ENCODE measurements around the gene GSTK1. TPM values are rescaled to one million over a fixed set of nuclear protein-coding genes. Genes with fewer than 3 reads are reported as not detected.

The GSTK1 gene
- total and polyA plus RNA-seq, 4 donors, result 98.9 to 253 (median 187) TPM

- WGBS, result 77% methylated on average over 6 of the region's 6 CpGs
- no peak for DNase-seq (ENCODE audit: low spot score)
- no peak overlapping the region for H3K4me3 ChIP-seq (ENCODE audit: low read depth in 1 of 3, low read length in 3 of 3)
Measured at GRCh38 chr7:143286522-143286890, 23.3 kb downstream of the GSTK1 start.

GRCh38 chr7:143287339-143287934, 24.2 kb downstream of the GSTK1 start:
- WGBS, result 85% methylated on average over 17 of the region's 17 CpGs
- Histone ChIP-seq H3K9me3 (ENCODE audit: control insufficient read depth in 4 of 4, low read length in 3 of 4) (no peaks in the 10 kb centered on the region), H3K4me1 (ENCODE audit: control insufficient read depth in 4 of 4, insufficient read depth in 4 of 4, low read length in 3 of 4) (peaks cover 6 to 46% (median 26%) of the 10 kb centered on the region in 4 donors), H3K36me3 (ENCODE audit: control insufficient read depth in 4 of 4, insufficient read depth in 3 of 4, low read depth in 1 of 4, low read length in 3 of 4) (peaks cover 2 to 6% (median 4%) of the 10 kb centered on the region in 4 donors), H3K9ac (ENCODE audit: low read depth in 1 of 2, low read length in 2 of 2) (no peak overlapping the region), H3K27ac (ENCODE audit: low read depth in 1 of 2, low read length in 2 of 2) (peak overlapping the region in 1 of 2 donors; percentile 43), H3K4me3 (ENCODE audit: low read depth in 1 of 3, low read length in 3 of 3) (peak overlapping the region in 2 of 3 donors; percentile 2 to 10), H3K27me3 (ENCODE audit: control insufficient read depth in 4 of 4, insufficient read depth in 4 of 4, low read length in 3 of 4) (no peaks in the 10 kb centered on the region)
- no peak for DNase-seq (ENCODE audit: low spot score)
- no peak for TF ChIP-seq EGR1 (IDR thresholded peaks at IDR 0.05; ENCODE audit: low read depth in 2 of 2)
- TF ChIP-seq REST (IDR thresholded peaks at IDR 0.05), result no peak
- TF ChIP-seq, protein P1, sequence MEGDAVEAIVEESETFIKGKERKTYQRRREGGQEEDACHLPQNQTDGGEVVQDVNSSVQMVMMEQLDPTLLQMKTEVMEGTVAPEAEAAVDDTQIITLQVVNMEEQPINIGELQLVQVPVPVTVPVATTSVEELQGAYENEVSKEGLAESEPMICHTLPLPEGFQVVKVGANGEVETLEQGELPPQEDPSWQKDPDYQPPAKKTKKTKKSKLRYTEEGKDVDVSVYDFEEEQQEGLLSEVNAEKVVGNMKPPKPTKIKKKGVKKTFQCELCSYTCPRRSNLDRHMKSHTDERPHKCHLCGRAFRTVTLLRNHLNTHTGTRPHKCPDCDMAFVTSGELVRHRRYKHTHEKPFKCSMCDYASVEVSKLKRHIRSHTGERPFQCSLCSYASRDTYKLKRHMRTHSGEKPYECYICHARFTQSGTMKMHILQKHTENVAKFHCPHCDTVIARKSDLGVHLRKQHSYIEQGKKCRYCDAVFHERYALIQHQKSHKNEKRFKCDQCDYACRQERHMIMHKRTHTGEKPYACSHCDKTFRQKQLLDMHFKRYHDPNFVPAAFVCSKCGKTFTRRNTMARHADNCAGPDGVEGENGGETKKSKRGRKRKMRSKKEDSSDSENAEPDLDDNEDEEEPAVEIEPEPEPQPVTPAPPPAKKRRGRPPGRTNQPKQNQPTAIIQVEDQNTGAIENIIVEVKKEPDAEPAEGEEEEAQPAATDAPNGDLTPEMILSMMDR (IDR thresholded peaks at IDR 0.05; ENCODE audit: low read depth, low read length, missing input control), result no peak
- TF ChIP-seq TAF1 (conservative IDR thresholded peaks at IDR 0.05), result no peak
- TF ChIP-seq JUND (IDR thresholded peaks at IDR 0.05), result no peak
- TF ChIP-seq HNF4A (conservative IDR thresholded peaks at IDR 0.05), result no peak
- TF ChIP-seq FOXA1 (IDR thresholded peaks at IDR 0.05), result no peak
- no peak for TF ChIP-seq ATF3 (IDR thresholded peaks at IDR 0.05)
- TF ChIP-seq ZBTB33 (IDR thresholded peaks at IDR 0.05), result no peak
- TF ChIP-seq HNF4G (IDR thresholded peaks at IDR 0.05), result no peak
- TF ChIP-seq SP1 (IDR thresholded peaks at IDR 0.05), result no peak
- TF ChIP-seq MAX (IDR thresholded peaks at IDR 0.05), result no peak

More at GRCh38 chr7:143286522-143286890, 23.3 kb downstream of the GSTK1 start:
- H3K27ac ChIP-seq (ENCODE audit: low read depth in 1 of 2, low read length in 2 of 2), result no peak overlapping the region
- TF ChIP-seq GABPA (IDR thresholded peaks at IDR 0.05 in 1 of 2, conservative IDR thresholded peaks at IDR 0.05 in 1 of 2) (no peak), FOXA1 (IDR thresholded peaks at IDR 0.05) (no peak), ATF3 (IDR thresholded peaks at IDR 0.05) (no peak), HNF4G (IDR thresholded peaks at IDR 0.05) (no peak), YY1 (IDR thresholded peaks at IDR 0.05) (no peak)
- H3K9ac ChIP-seq (ENCODE audit: low read depth in 1 of 2, low read length in 2 of 2), result no peak overlapping the region
- no peaks in the 10 kb centered on the region for H3K27me3 ChIP-seq (ENCODE audit: control insufficient read depth in 4 of 4, insufficient read depth in 4 of 4, low read length in 3 of 4)
- peaks cover 0 to 2% (median 0%) of the 10 kb centered on the region in 4 donors for H3K36me3 ChIP-seq (ENCODE audit: control insufficient read depth in 4 of 4, insufficient read depth in 3 of 4, low read depth in 1 of 4, low read length in 3 of 4)
- H3K4me1 ChIP-seq (ENCODE audit: control insufficient read depth in 4 of 4, insufficient read depth in 4 of 4, low read length in 3 of 4), result peaks cover 6 to 46% (median 26%) of the 10 kb centered on the region in 4 donors
- H3K9me3 ChIP-seq (ENCODE audit: control insufficient read depth in 4 of 4, low read length in 3 of 4), result no peaks in the 10 kb centered on the region
